ENCODE data around the gene CEP97. TPM values are rescaled to one million over a fixed set of nuclear protein-coding genes. Genes with fewer than 3 reads are reported as not detected.
"Not testable (repeated sequence)": the region's sequence is repeated elsewhere in the genome, so short reads cannot be mapped to it uniquely, and the experiment has no call there.

The CEP97 gene
- total RNA-seq, 1 donor from 2014 or later = 34.9 TPM

DNA sequence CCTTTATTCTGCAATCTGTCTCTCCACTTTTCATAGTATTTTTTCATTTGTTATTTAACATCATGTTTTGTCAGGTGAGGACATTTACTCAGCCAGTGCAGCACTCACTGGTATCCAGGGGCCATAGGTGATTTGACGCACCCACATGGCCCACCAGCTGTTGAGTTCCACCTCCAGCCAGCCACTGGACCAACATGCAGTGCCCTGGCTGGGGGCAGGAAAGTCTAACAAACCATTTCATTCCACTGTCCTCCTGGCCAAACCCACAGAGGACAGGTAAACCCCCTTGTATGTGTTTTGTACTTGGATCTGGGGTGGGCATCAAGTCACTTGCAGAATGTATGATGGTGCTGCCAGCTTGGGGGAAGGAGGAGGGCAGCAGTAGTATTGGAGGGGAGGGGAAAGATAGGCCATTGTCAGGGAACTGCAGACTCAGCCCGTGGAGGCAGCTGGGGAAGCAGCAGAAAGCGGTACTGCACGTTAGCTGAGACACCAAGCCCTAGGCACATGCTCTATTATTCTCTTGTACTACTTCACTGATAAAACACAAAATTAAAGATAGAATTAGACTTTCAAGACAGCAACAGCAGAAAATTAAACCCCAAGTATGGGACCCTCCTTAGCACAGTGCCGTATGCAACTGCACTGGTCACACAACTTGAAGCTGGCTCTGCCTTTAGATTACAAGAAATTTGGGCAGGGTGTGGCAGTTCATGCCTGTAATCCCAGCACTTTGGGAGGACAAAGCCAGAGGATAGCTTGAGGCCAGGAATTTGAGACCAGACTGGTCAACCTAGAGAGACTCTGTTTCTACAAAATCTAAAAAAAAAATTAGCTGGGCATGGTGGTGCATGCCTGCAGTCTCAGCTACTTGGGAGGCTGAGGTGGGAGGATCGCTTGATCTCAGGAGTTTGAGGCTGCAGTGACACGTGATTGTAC is 22.4 kb upstream of the CEP97 start:
- DNase-seq = no peak

DNA sequence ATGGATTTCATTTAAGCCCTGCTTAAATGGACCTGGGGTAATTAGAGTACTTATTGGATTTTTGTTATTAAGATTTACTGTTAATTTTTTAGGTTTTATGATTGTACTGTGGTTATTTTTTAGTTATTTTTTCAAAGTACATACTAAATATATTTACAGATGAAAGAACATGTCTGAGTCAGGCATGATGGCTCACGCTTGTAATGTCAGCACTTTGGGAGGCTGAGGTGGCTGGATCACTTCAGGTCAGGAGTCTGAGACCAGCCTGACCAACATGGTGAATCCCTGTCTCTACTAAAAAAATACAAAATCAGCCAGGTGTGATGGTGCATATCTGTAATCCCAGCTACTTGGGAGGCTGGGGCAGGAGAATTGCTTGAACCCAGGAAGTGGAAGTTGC is 21.7 kb upstream of the CEP97 start:
- no peak for DNase-seq

DNA sequence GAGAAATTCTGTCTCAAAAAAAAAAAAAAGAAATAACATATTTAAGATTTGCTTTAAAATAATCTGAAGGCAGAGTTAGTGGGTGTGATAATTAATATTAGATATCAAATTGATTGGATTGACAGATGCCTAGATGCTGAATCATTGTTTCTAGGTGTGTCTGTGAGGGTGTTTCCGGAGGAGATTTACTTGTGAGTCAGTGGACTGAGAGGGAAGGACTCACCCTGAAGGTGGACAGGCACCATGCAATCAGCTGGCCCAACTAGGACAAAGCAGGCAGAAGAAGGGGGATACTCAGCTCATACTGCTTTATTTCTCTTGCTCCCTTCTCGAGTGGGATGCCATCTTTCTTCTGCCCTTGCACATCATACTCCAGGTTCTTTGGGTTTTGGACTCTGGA is 21.2 kb upstream of the CEP97 start:
- DNase-seq = no peak

DNA sequence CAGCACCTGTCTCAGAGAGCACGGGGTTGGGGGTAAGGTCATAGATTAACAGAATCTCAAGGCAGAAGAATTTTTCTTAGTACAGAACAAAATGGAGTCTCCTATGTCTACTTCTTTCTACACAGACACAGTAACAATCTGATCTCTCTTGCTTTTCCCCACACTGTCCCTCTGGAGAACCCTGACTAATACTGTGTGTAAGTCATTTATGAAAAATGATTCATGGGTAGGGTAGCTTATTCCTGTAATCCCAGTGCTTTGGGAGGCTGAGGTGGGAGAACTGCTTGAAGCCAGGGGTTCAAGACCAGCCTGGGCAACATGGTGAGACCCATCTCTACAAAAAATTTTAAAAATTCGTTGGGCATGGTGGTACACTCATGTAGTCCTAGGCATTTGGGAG is 19.8 kb upstream of the CEP97 start:
- not testable (repeated sequence) for DNase-seq

DNA sequence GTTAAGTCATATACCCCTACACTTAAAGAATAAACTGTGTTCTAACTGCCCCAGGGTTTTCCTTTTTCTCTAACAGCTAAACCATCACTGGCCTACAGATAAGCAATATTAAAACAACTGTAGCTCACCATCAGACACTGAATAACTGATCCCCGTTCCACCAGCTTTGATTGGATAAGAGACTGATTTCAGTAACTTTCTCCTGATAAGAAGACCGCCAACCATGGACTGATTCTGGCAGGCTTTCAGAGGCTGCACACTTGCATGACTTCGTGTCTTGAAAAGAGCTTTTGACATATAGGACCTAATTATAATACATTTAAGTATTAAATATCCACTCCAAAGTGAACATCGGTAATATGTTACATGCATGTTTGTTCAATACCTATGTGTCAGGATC is 15.3 kb upstream of the CEP97 start:
- DNase-seq = no peak

DNA sequence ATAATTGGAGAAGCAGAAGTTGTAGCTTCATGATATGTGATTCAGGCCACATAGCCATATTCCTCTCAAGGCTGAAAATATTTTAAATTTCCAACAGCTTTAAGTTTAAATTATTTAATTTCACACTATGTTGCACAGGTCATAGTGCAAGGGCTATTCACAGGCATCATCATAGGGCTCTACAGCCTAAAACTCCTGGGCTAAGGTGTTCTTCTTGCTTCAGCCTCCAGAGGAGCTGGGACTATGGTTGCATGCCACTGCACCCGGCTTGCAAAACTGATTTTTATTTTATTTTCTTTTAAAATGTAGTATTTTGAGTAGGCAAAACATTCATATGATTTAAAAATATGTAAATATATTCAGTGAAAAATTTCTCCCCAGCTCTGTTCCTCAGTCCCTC is 6.0 kb upstream of the CEP97 start:
- no peak for DNase-seq

DNA sequence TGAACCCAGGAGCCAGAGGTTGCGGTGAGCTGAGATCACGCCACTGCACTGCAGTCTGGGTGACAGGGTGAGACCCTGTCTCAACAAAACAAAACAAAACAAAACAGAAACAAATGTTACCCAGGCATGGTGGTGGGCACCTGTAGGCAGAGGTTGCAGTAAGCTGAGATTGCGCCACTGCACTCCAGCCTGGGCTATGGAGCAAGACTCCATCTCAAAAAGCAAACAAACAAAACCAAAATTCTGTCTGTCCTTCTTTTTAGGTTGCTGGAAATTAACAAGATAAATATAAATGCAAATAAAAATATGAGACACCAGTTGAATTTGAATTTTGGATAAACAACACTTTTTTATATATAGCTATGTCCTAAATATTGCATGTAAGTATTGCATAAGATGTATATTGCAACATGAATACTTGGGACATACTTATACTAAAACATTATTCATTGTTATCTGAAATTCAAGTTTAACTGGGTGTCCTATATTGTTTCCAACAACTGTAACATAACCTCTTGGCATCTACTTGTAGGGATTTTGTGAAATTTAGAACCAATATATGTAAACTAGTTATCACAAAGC is 4.7 kb upstream of the CEP97 start:
- no peak for DNase-seq

DNA sequence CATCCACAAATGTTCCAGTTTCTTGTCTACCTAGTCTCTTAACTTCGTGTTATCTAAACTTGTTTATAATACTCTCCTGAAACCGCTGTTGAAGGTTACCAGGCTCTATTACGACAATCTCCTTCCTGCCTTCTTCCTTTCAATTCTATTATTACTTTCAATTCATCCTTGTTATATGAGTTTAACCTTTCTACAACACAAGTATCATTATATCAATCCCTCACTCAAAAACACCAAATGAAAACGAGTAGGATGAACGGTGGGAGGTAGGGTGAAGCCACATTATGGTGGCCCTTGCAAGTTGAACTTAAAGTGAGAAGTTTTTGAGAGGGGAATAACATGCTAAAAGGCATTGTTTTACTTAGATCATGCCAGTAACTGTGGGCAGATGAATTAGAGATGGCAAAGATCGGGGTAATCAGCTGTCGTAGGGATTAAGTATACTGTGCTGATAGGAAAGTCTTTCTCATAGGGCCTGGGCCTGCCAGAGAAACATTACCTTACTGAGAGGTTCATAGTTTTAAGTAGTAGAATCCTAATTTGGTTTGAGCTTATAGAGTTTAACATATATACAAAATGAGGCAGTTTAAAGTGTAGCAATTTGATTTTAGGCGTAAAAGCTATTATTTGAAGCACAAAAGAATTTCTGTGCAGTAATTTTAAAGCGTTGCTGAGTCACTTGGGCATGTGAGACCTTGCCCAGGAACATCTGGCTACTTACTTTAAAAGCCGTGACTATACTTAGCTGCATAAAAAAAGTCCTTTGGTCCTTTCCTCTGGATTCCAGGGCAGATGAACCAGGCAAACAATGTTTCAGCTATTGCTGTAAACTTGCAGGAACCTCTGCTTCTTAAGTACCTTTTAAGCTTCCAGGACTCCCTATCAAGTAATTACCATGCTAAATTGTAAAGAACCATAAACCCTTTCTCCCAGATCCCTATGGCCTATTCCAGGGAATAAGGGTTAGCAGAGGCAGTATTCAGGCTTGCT is 3.3 kb upstream of the CEP97 start:
- peak; percentile 76 for DNase-seq

DNA sequence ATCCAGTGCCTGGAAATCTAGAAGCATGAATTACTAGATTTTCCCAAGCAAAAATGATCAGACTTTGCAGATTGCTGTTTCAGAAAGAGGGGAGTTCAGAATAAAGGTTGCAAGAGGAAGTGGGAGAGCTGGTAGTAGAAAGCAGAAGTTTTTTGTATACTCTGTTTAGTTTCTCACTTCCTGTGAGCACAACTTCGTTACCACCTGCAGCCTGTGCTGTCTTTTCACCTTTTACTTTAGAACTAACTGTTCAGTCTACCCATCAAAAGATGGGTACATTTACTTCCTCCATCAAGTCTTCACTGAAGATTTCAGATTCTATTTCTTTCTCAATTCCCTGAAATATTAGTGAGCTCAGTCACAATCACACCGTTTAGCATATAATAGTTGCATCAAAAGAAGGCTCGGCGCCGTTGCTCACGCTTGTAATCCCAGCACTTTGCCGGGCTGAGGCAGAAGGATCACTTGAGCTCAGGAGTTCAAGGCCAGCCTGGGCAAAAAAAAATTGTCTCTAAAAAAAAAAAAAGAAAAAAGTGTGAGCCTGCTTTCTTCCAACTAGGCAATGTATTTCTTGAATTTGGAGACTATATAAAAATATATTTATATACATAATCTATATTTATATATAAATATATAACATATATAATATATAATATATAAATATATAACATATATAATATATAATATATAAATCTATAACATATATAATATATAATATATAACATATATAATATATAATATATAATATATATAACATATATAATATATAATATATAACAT is 1.8 kb upstream of the CEP97 start:
- DNase-seq = no peak

DNA sequence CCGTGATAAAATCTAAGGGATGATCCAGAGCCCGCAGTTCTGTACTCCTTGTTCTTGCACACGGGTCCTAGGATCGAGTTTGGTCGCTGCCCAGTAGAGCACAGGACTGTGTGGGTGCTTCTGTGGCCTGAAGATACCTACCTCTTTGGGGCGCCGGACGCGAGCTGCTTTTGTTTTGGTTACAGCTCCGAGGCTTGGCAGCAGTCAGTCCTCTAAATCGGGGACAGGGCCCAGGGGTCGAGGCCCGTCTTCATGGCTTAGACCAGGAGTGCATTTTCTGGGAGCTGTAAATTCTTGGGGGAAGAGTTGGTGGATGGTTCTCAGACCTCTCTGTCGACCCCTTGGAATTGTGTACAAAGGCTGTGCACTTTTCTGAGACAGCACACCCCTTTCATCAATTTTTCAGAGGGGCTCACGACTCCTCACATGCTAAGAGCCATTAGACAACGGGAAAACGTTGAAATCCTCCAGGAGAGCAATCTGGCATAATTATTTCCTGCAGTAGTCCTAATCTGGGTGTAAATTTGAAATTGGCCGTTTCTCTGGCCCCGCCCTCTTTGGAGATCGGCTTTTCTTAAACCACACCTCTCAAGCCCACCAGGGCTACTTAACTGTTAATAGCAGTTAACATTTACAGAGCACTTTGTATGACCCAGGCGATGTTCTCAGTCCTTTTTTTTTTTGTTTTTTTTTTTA is 928 bp downstream of the CEP97 start:
- peak; percentile 70 for DNase-seq

DNA sequence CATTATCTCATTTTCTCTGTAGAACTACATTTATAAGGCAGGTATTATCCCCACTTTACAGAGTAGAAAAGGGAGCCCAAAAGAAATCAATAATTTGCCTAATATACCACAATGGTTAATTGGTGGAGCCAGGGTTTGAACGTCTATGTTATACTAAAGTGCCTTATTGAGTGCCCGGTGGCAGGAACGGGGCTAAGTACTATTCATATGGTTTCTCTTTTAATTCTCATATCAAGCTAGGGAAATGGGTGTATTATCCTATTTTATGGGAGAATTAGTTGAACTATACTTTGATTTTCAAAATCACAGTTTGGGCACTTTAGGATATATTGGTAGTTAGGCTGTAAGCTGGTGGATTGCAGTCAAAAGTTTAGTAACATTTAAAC is 1.5 kb downstream of the CEP97 start:
- DNase-seq = no peak

DNA sequence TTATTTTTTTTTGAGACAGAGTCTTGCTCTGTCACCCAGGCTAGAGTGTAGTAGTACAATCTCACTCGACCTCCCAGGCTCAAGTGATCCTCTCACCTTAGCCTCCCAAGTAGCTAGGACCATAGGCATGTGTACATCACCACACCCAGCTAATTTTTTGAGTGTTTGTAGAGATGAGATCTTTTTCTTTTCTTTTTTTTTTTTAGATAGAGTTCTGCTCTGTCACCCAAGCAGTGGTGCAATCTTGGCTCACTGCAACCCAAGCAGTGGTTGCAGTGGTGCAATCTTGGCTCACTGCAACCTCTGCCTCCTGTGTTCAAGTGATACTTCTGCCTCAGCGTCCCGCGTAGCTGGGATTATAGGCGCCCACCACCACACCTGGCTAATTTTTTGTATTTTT is 5.2 kb downstream of the CEP97 start:
- no peak for DNase-seq

DNA sequence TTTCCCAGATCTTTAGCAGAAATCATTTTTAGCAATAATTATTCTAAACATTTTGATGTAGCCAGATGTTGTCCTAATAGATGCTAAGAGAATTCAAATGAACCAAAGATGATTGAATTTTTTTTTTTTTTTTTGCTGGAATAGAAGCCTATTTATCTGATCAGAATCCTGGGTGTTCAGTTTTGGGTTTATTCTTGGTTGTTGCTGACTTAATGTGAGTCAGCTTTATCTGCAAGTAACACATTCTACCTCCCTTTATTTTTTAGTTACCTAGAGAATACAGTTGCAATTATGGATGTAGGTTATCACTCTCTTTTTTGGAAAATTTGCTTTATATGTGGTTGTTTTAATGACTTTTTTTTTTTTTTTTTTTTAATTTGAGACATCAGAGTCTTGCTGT is 6.4 kb downstream of the CEP97 start:
- no peak for DNase-seq

DNA sequence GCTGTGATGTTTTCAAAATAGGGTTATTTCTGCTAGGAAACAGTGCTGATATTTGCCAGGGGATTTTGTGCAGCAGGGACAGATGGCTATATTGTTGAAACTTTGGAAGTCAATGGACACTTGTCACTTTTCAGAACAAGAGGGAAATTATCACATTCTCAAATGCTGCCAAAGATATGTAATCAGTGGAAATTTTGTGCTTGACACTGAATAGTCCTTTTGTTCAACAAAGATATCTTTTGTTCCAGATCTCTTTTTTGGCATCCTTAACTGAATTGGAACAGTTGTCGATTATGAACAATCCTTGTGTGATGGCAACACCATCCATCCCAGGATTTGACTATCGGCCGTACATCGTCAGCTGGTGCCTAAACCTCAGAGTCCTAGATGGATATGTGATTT is 7.8 kb downstream of the CEP97 start:
- DNase-seq = peak; percentile 52

DNA sequence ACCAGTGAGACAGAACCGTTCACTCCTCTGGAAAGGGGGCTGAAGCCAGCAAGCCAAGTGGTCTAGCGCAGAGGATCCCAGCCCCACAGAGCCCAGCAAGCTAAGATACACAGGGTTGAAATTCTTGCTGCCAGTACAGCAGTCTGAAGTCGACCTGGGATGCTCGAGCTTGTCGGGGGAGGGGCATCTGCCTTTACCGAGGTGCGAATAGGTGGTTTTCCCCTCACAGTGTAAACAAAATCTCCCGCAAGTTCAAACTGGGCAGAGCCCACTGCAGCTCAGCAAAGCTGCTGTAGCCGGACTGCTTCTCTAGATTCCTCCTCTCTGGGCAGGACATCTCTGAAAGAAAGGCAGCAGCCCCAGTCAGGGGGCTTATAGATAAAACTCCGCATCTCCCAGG is 11.4 kb downstream of the CEP97 start:
- DNase-seq = no peak

DNA sequence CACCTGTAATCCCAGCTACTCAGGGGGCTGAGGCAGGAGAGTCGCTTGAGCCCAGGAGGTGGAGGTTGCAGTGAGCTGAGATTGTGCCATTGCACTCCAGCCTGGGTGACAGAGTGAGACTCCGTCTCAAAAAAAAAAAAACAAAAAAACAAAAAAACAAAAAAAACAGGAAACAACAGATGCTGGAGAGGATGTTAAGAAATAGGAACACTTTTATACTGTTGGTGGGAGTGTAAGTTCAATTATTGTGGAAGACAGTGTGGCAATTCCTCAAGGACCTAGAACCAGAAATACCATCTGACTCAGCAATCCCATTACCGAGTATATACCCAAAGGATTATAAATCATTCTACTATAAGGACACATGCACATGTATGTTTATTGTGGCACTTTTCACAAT is 17.5 kb downstream of the CEP97 start:
- not testable (repeated sequence) for DNase-seq

DNA sequence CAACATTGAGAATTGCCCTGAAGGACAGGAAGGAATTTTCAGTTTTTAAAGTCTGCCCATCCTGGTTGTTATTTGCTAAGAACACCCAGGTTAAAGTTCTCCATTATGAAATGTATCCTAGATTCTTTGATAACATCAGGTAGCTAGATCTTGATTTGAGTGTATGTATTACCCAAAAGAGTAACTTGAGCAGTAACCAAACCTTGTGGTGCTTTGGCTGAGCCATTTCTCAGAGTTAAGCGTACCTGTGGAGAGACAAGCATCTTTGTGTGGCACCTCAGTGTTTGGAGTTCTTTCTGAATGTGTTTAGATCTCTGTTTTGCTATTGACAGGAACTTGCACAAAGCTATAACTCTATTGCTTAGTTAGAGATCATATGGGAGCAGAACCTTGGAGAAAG is 20.4 kb downstream of the CEP97 start:
- DNase-seq = no peak

DNA sequence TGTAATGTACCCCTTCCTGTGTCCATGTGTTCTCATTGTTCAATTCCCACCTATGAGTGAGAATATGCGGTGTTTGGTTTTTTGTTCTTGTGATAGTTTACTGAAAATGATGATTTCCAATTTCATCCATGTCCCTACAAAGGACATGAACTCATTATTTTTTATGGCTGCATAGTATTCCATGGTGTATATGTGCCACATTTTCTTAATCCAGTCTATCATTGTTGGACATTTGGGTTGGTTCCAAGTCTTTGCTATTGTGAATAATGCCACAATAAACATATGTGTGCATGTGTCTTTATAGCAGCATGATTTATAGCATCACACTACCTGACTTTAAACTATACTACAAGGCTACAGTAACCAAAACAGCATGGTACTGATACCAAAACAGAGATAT is 21.5 kb downstream of the CEP97 start:
- not testable (repeated sequence) for DNase-seq

DNA sequence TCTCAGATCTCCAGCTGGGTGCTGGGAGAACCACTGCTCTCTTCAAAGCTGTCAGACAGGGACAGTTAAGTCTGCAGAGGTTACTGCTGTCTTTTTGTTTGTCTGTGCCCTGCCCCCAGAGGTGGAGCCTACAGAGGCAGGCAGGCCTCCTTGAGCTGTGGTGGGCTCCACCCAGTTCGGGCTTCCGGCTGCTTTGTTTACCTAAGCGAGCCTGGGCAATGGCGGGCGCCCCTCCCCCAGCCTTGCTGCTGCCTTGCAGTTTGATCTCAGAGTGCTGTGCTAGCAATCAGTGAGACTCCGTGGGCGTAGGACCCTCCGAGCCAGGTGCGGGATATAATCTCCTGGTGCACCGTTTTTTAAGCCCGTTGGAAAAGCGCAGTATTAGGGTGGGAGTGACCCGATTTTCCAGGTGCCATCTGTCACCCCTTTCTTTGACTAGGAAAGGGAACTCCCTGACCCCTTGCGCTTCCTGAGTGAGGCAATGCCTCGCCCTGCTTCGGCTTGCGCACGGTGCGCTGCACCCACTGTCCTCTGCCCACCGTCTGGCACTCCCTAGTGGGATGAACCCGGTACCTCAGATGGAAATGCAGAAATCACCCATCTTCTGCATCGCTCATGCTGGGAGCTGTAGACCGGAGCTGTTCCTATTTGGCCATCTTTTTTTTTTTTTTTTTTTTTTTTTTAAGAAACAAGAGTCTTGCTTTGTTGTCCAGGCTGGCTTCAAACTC is 29.1 kb downstream of the CEP97 start:
- DNase-seq = not testable (repeated sequence)

DNA sequence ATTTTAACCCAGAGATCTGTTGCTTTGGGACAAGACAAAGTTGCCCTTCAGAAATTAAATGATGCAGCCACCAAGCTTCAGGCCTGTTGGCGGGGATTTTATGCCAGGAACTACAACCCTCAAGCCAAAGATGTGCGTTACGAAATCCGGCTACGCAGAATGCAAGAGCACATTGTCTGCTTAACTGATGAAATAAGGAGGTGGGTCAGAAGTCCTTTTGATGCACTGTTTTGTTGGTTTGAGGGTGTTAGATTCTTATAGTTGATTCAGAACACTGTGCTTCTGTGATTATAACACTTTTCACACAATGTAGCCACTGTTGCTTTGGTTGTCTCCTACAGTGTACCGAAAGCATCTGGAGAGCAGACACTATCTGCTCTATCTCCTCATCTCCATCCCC is 33.8 kb downstream of the CEP97 start:
- DNase-seq = no peak
